Measurements from ENCODE around the gene SWAP70. TPM values are rescaled to one million over a fixed set of nuclear protein-coding genes. Genes with fewer than 3 reads are reported as not detected.

The SWAP70 gene
- total and polyA plus RNA-seq, 2 experiments from 2014 or later = 30.3 to 33.3 TPM

DNA sequence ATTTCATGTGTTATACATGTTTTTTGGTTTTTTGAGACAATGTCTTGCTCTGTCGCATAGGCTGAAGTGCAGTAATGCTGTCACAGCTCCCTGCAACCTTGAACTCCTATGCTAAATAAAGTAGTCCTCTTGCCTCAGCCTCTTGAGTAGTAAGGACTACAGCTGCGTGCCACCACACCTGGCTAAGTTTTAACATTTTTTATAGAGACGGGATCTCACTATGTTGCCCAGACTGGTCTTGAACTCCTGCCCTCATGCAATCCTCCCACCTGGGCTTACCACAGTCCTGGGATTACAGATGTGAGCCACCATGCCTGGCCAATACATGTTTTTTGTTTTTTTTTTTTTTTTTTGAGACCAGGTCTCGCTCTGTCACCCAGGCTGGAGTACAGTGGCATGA lies 33.9 kb downstream of the SWAP70 start (continued):
- TF ChIP-seq, protein P1, sequence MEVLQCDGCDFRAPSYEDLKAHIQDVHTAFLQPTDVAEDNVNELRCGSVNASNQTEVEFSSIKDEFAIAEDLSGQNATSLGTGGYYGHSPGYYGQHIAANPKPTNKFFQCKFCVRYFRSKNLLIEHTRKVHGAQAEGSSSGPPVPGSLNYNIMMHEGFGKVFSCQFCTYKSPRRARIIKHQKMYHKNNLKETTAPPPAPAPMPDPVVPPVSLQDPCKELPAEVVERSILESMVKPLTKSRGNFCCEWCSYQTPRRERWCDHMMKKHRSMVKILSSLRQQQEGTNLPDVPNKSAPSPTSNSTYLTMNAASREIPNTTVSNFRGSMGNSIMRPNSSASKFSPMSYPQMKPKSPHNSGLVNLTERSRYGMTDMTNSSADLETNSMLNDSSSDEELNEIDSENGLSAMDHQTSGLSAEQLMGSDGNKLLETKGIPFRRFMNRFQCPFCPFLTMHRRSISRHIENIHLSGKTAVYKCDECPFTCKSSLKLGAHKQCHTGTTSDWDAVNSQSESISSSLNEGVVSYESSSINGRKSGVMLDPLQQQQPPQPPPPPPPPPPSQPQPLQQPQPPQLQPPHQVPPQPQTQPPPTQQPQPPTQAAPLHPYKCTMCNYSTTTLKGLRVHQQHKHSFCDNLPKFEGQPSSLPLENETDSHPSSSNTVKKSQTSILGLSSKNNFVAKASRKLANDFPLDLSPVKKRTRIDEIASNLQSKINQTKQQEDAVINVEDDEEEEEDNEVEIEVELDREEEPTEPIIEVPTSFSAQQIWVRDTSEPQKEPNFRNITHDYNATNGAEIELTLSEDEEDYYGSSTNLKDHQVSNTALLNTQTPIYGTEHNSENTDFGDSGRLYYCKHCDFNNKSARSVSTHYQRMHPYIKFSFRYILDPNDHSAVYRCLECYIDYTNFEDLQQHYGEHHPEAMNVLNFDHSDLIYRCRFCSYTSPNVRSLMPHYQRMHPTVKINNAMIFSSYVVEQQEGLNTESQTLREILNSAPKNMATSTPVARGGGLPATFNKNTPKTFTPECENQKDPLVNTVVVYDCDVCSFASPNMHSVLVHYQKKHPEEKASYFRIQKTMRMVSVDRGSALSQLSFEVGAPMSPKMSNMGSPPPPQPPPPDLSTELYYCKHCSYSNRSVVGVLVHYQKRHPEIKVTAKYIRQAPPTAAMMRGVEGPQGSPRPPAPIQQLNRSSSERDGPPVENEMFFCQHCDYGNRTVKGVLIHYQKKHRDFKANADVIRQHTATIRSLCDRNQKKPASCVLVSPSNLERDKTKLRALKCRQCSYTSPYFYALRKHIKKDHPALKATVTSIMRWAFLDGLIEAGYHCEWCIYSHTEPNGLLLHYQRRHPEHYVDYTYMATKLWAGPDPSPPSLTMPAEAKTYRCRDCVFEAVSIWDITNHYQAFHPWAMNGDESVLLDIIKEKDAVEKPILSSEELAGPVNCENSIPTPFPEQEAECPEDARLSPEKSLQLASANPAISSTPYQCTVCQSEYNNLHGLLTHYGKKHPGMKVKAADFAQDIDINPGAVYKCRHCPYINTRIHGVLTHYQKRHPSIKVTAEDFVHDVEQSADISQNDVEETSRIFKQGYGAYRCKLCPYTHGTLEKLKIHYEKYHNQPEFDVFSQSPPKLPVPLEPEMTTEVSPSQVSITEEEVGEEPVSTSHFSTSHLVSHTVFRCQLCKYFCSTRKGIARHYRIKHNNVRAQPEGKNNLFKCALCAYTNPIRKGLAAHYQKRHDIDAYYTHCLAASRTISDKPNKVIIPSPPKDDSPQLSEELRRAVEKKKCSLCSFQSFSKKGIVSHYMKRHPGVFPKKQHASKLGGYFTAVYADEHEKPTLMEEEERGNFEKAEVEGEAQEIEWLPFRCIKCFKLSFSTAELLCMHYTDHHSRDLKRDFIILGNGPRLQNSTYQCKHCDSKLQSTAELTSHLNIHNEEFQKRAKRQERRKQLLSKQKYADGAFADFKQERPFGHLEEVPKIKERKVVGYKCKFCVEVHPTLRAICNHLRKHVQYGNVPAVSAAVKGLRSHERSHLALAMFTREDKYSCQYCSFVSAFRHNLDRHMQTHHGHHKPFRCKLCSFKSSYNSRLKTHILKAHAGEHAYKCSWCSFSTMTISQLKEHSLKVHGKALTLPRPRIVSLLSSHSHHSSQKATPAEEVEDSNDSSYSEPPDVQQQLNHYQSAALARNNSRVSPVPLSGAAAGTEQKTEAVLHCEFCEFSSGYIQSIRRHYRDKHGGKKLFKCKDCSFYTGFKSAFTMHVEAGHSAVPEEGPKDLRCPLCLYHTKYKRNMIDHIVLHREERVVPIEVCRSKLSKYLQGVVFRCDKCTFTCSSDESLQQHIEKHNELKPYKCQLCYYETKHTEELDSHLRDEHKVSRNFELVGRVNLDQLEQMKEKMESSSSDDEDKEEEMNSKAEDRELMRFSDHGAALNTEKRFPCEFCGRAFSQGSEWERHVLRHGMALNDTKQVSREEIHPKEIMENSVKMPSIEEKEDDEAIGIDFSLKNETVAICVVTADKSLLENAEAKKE (CRISPR knock-in tag; IDR thresholded peaks at IDR 0.05) = no peak
- TF ChIP-seq, protein P2, sequence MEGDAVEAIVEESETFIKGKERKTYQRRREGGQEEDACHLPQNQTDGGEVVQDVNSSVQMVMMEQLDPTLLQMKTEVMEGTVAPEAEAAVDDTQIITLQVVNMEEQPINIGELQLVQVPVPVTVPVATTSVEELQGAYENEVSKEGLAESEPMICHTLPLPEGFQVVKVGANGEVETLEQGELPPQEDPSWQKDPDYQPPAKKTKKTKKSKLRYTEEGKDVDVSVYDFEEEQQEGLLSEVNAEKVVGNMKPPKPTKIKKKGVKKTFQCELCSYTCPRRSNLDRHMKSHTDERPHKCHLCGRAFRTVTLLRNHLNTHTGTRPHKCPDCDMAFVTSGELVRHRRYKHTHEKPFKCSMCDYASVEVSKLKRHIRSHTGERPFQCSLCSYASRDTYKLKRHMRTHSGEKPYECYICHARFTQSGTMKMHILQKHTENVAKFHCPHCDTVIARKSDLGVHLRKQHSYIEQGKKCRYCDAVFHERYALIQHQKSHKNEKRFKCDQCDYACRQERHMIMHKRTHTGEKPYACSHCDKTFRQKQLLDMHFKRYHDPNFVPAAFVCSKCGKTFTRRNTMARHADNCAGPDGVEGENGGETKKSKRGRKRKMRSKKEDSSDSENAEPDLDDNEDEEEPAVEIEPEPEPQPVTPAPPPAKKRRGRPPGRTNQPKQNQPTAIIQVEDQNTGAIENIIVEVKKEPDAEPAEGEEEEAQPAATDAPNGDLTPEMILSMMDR (conservative IDR thresholded peaks at IDR 0.05; ENCODE audit: low read depth in 2 of 2) = no peak
- TF ChIP-seq CREB1 (CRISPR knock-in tag; IDR thresholded peaks at IDR 0.05; ENCODE audit: low read depth) = no peak

DNA sequence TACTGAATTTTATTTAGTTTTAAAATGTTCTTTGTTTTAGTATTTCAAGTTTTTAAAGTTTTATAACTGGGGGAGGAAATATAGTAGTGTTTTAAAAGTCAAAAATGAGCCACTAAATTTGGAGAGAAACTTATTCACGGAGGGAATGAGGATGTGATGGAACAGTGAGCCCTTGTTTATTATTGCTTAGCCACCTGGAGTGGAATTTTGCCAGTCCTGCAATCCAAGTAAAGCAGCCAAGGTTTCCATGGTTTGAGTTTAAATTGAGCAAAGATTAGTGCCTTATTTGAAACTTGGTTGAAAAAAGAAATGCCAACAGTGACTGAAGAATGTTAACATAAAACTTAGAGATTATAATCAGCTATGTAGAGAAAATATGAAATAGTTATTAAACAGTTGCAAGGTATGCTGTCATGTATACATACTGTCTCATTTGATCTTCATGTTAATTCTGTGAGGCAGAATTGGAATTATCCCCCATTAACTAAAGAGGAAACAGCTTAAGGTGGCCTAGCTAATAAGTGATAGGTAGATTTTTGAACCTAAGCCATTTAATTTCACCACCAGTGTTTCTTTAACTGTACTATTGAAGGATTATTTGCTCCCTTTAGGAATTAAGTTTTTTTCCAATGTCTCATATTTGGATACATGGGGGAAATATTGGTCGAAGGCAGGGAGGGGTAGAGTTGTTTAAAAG lies 36.4 kb downstream of the SWAP70 start:
- Histone ChIP-seq H2AFZ (no peak overlapping the region), H3K27ac (ENCODE audit: low read depth) (peak overlapping the region; percentile 67; the same call in 1 of the 2 replicates), H3K4me1 (ENCODE audit: insufficient read depth) (peaks cover 9% of the 10 kb centered on the region), H3K79me2 (replicated peaks; ENCODE audit: insufficient read depth) (peaks cover 20% of the 10 kb centered on the region), H3K27me3 (ENCODE audit: insufficient read depth) (no peaks in the 10 kb centered on the region), H3K36me3 (ENCODE audit: insufficient read depth) (peaks cover 2% of the 10 kb centered on the region; the same call in 1 of the 2 replicates), H3K4me2 (no peak overlapping the region), H4K20me1 (replicated peaks; ENCODE audit: insufficient read depth) (0 out of 2 replicates have a peak, but pooled peaks cover 3% of the 10 kb centered on the region), H3K9me2 (ENCODE audit: insufficient read depth) (no peaks in the 10 kb centered on the region), H3F3A (replicated peaks; ENCODE audit: low read depth) (no peaks in the 10 kb centered on the region), H3K4me3 (no peak overlapping the region)
- H3K27ac Mint-ChIP-seq = no peak overlapping the region
- H3K4me1 Mint-ChIP-seq = peaks cover 7% of the 10 kb centered on the region; the same call in 2 of the 3 replicates
- H3K27me3 Mint-ChIP-seq (ENCODE audit: insufficient read depth, low read depth, poor library complexity) = no peaks in the 10 kb centered on the region
- H3K36me3 Mint-ChIP-seq (ENCODE audit: low read depth) = peaks cover 12% of the 10 kb centered on the region
- ATAC-seq = no peak
- no peak overlapping the region for H3K4me3 Mint-ChIP-seq
- no peak for DNase-seq (ENCODE audit: low spot score)
- peaks cover 6% of the 10 kb centered on the region; the same call in 1 of the 3 replicates for H3K9me3 Mint-ChIP-seq
- TF ChIP-seq, protein P3, sequence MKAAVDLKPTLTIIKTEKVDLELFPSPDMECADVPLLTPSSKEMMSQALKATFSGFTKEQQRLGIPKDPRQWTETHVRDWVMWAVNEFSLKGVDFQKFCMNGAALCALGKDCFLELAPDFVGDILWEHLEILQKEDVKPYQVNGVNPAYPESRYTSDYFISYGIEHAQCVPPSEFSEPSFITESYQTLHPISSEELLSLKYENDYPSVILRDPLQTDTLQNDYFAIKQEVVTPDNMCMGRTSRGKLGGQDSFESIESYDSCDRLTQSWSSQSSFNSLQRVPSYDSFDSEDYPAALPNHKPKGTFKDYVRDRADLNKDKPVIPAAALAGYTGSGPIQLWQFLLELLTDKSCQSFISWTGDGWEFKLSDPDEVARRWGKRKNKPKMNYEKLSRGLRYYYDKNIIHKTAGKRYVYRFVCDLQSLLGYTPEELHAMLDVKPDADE (IDR thresholded peaks at IDR 0.05) = no peak
- TF ChIP-seq, protein P1 (CRISPR knock-in tag; IDR thresholded peaks at IDR 0.05) = no peak
- no peak for TF ChIP-seq STAT1 (IDR thresholded peaks at IDR 0.05; ENCODE audit: unreplicated experiment)
